Measurements from ENCODE around the gene CDC45. TPM values are rescaled to one million over a fixed set of nuclear protein-coding genes. Genes with fewer than 3 reads are reported as not detected.

The CDC45 gene
- total RNA-seq, 1 donor = 10.4 TPM

- peak; percentile 24 for DNase-seq (ENCODE audit: low read depth)
These were observed 44.7 kb downstream of the CDC45 start, which contains the start of gene CLDN5 for GRCh38 chr22:19524170-19525115. CLDN5 (minus strand) TSS chr22:19524410; CDS start chr22:19524255, 155 bp downstream.

GRCh38 chr22:19525116-19525660, 45.5 kb downstream of the CDC45 start:
- TF ChIP-seq CTCF (IDR thresholded peaks at IDR 0.05; ENCODE audit: insufficient read depth, low read depth, low read length) = no peak
- DNase-seq (ENCODE audit: low read depth) = no peak
- H3K4me3 ChIP-seq (ENCODE audit: low read depth, low read length) = no peak overlapping the region

More at GRCh38 chr22:19524170-19525115, 44.7 kb downstream of the CDC45 start, which contains the start of gene CLDN5:
- H3K4me3 ChIP-seq (ENCODE audit: low read depth, low read length) = peak within 1 kb of the TSS; percentile 50
- no peak for TF ChIP-seq CTCF (IDR thresholded peaks at IDR 0.05; ENCODE audit: insufficient read depth, low read depth, low read length)

GRCh38 chr22:19525666-19526065, 45.9 kb downstream of the CDC45 start:
- DNase-seq (ENCODE audit: low read depth) = no peak
- TF ChIP-seq CTCF (IDR thresholded peaks at IDR 0.05; ENCODE audit: insufficient read depth, low read depth, low read length) = no peak
- H3K4me3 ChIP-seq (ENCODE audit: low read depth, low read length) = no peak overlapping the region

GRCh38 chr22:19526076-19526701, 46.5 kb downstream of the CDC45 start:
- no peak for TF ChIP-seq CTCF (IDR thresholded peaks at IDR 0.05; ENCODE audit: insufficient read depth, low read depth, low read length)
- no peak overlapping the region for H3K4me3 ChIP-seq (ENCODE audit: low read depth, low read length)
- DNase-seq (ENCODE audit: low read depth) = no peak

GRCh38 chr22:19526702-19527111, 47.0 kb downstream of the CDC45 start:
- H3K4me3 ChIP-seq (ENCODE audit: low read depth, low read length) = no peak overlapping the region
- TF ChIP-seq CTCF (IDR thresholded peaks at IDR 0.05; ENCODE audit: insufficient read depth, low read depth, low read length) = no peak
- no peak for DNase-seq (ENCODE audit: low read depth)

GRCh38 chr22:19527321-19527721, 47.6 kb downstream of the CDC45 start:
- no peak for TF ChIP-seq CTCF (IDR thresholded peaks at IDR 0.05; ENCODE audit: insufficient read depth, low read depth, low read length)
- no peak overlapping the region for H3K4me3 ChIP-seq (ENCODE audit: low read depth, low read length)
- peak; percentile 58 for DNase-seq (ENCODE audit: low read depth)

Measured in fibroblast of villous mesenchyme (primary cell).